NCI-H128 (cell line): ENCODE data around the gene NFIC.
"Not testable (repeated sequence)": the region's sequence is repeated elsewhere in the genome, so short reads cannot be mapped to it uniquely, and the experiment has no call there.

Experiments used
- DNase-seq: peaks from one replicate; lab custom pipeline; 2025; ENCODE audit not compliant: unreplicated experiment; lab: John Stamatoyannopoulos, UW

The NFIC gene

GRCh38 chr19:3370728-3371591, 4.6 kb downstream of the NFIC start:
- no peak for DNase-seq

- DNase-seq, result no peak
Measured at GRCh38 chr19:3372413-3372812, 6.0 kb downstream of the NFIC start.

DNA sequence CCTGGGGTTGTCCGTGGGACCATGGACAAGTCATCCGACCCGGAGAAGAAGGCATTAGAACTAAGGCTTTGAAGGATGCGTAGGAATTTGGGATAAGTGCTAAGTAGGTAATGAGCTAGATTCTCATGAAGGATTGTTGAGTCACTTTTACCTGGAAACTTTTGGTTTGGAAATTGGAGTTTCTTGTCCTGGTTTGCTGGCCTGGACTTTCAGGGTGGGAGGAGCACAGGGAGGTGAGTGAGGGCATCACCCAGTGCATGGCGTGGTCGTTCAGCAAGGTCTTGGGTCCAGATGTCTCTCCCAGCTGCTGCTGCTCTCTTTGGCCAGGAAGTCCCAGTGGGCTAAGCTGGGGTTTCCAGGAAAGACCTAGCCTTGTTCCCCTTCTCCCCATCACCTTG, 7.6 kb downstream of the NFIC start:
- DNase-seq, result no peak

GRCh38 chr19:3374369-3375112, 8.2 kb downstream of the NFIC start:
- DNase-seq, result no peak

DNA sequence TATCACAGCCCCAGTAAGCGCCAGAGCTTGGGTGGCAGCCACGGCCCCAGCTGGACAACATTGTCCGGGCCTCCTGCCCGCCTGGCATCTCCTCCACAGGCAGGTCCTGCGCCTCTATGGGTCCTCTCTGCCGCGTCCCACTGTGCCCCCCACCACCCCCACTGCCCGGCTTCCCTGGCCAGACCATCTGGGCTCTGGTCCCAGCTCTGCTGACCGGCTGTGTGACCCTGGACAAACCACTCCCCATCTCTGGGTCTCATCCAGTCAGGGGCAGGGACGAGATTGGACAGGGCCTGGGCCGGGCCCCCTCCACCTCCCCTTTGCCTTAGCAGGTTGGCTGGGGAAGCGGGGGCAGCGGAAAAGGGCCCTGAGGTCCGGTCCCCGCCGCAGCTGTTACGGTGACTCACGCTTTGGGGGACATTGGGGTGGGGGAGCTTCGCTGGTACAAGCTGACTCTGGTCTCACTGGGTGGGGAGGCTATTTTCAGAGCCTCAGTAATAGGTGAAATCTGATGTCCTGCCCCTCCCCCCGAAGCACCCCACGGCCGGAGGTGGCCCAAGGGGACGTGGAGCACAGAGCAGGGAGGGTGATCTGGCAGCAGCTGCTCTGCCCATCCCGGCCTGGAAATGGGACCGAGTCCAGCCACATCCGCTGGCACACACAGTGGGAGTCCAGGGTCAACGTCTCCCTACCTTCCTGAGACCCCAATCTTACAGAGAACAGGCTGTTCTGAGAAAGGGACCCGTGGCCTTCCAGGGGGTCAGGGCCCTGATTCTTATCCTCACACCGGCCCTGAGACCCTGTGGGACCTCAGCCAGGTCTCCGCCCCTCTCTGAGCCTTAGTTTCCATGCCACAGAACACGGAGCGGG, 9.1 kb downstream of the NFIC start:
- DNase-seq, result no peak

GRCh38 chr19:3376091-3376455, 9.7 kb downstream of the NFIC start:
- not testable (repeated sequence) for DNase-seq

DNA sequence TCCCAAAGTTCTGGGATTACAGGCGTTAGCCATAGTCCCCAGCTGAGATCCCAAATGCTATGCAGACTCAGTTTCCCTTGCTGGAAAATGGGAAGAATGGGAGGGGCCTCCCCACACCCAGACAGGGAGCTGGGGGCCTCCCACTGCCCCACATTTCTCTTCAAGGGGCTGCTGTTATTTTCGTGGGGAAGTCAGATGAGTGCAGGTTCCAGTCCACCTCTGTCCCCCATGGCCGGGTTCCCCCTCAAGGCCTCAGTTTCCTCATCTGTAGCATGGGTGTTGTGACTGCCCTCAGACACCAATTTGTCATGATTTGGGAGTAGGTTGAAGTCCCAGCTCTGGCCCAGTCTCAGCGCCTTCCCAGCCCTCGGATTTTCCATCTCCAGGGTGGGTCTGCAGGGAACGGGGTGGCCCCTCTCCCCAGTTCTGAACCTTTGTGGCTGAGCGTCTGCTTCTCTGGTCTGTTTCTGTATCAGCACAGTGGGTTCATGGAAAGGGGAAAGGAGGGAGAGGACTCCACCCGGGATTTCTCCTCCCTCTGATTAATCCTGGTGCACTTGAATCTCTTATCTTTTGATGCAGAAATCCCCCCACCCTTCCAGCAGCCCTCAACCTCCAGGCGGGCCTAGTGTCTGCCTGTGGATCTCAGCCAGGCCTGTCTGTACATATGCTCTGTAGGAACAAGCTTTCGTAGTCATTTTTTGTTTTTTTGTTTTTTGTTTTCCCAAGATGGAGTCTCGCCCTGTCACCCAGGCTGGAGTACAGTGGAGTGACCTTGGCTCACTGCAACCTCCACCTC, 12.2 kb downstream of the NFIC start:
- no peak for DNase-seq

DNA sequence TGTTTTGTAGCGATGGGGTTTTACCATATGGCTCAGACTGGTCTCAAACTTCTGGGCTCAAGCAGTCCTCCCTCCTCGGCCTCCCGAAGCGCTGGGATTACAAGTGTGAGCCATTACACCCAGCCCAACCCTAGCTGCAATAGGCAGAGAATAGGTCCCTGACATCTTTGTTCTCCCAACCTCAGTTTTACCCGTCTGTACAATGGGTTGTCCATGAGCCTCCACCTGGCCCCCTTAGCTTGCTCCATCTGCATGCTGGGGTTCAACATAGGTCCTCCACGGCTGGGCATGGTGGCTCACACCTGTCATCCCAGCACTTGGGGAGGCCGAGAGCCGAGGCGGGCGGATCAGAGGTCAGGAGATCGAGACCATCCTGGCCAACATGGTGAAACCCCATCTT, 14.4 kb downstream of the NFIC start:
- DNase-seq, result no peak

- DNase-seq, result no peak
Measured at GRCh38 chr19:3381701-3382372, 15.5 kb downstream of the NFIC start.

GRCh38 chr19:3382460-3383100, 16.2 kb downstream of the NFIC start:
- DNase-seq, result no peak

- DNase-seq, result no peak
Measured at GRCh38 chr19:3383121-3383722, 16.8 kb downstream of the NFIC start.

- no peak for DNase-seq
Measured at GRCh38 chr19:3386447-3387234, 20.3 kb downstream of the NFIC start.

DNA sequence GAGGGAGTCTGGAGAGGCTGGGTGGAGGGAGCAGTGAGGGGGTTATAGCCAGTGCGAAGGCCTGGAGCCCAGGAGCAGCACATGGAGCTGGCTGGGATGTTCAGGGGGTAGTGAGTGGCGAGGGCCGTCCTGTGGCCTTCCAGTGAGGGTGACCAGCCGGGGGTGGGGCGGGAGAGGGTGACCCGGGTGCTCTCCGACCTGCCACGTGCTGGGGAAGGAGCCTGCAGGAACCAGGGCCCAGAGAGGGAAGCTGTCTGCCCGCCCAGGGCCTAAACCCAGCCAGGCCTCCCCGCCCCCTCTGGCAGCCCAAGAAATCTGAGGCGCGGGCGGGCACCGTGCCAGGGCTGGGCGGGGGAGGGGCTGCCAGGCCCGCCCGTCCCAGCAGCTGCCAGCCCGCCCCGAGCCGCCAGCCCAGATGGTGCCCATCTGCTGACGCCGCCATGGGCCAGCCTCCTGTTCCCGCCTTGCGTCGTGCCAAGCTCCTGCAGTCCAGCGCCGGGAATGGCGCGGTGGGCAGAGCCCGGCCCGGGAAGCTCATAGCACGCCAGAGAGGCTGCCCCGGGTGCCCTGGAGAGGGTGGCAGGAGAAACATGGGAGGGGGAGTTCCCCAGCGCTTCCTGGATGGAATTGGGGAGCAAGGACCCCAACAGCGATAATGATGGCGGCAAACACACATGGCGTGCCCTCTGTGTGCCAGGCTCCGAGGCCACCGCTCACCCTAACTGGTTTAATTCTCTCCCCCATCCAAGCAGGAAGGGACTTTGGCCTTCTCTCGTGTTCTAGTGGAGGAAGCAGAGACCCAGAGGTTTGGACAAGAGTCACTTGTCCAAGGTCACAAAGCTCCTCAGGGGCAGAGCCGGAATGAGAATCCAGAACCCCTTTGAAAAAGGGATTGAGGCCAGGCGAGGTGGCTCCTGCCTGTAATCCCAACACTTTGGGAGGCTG, 21.5 kb downstream of the NFIC start:
- peak; percentile 78 for DNase-seq

DNA sequence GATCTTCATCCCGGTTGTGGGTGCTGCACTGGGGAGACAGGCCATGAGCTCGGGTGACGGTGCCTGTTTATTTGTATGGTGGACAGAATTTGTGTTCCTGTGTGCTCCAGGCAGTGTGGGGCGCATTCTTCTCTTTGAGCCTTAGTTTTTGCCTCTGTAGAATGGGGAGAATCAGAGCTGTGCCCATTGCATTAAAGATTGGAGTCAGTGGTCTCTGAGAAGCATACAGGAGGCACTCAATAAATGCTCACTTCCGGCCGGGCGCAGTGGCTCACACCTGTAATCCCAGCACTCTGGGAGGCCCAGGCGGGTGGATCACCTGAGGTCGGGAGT, 23.0 kb downstream of the NFIC start:
- DNase-seq, result no peak

DNA sequence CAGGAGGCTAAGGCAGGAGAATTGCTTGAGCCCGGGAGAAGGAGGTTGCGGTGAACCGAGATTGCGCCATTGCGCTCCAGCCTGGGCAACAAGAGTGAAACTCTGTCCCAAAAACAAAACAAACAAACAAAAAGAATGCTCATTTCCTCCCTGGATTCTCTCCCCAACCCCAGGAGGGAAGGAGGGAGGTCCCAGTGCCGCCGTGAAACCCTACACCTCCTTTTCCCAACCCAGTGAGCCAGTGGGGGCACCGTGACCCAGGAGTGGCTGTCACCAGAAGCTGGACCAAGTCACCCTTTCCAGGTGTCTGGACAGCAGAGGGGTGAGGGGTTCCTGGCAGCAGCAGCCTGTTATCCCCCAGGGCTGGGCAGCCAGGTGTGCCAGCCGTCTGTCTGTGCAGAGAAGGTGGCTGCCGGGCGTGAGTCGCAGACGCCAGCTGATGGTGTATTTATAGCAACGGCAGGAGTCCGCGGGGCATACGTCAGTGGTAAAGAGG, 23.5 kb downstream of the NFIC start:
- peak; percentile 30 for DNase-seq

DNA sequence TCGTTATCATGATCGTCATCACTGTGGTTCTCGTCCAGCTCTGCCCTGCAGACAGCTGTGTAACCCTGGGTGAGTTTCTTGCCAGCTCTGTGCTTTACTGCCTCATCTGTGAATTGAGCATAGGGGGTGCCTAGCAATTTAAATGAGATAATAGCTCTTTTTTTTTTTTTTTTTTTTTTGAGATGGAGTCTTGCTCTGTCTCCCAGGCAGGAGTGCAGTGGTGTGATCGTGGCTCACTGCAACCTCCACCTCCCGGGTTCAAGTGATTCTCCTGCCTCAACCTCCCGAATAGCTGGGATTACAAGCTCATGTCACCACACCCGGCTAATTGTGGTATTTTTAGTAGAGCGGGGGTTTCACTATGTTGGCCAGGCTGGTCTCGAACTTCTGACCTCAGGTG, 25.5 kb downstream of the NFIC start:
- DNase-seq, result not testable (repeated sequence)

GRCh38 chr19:3392480-3392879, 26.1 kb downstream of the NFIC start:
- no peak for DNase-seq
